HEK293T (cell line): ENCODE results near the gene AGPAT2.

ENCODE experiments used
- ARNT ChIP-seq: fragments of 450-650 bp; IDR thresholded peaks from 2 replicates; pipeline ENCODE4 v1.6.1; 2017; ENCODE audit warnings: mild to moderate bottlenecking
- BHLHE40 ChIP-seq: fragments of 450-650 bp; IDR thresholded peaks from 2 replicates; pipeline ENCODE4 v1.6.1; 2016; ENCODE audit warnings: mild to moderate bottlenecking, moderate library complexity, borderline replicate concordance
- CTBP1 ChIP-seq: fragments of 450-650 bp; IDR thresholded peaks from 2 replicates; pipeline ENCODE4 v1.6.1; 2016; ENCODE audit warnings: borderline replicate concordance
- FOXA1 ChIP-seq: fragments of 450-650 bp; IDR thresholded peaks from 2 replicates; pipeline ENCODE4 v1.6.1; 2016; ENCODE audit warnings: mild to moderate bottlenecking
- FOXK2 ChIP-seq: fragments of 450-650 bp; IDR thresholded peaks from 2 replicates; pipeline ENCODE4 v1.6.1; 2016; ENCODE audit warnings: mild to moderate bottlenecking
- SP1 ChIP-seq: fragments of 450-650 bp; IDR thresholded peaks from 2 replicates; pipeline ENCODE4 v1.6.1; 2017
- SUZ12 ChIP-seq: fragments of 450-650 bp; IDR thresholded peaks from 2 replicates; pipeline ENCODE4 v1.6.1; 2016; ENCODE audit warnings: mild to moderate bottlenecking
- TF ChIP-seq, protein P1 (sequence below): fragments of 450-650 bp; IDR thresholded peaks from 2 replicates; pipeline ENCODE4 v1.6.1; 2016

DNA sequence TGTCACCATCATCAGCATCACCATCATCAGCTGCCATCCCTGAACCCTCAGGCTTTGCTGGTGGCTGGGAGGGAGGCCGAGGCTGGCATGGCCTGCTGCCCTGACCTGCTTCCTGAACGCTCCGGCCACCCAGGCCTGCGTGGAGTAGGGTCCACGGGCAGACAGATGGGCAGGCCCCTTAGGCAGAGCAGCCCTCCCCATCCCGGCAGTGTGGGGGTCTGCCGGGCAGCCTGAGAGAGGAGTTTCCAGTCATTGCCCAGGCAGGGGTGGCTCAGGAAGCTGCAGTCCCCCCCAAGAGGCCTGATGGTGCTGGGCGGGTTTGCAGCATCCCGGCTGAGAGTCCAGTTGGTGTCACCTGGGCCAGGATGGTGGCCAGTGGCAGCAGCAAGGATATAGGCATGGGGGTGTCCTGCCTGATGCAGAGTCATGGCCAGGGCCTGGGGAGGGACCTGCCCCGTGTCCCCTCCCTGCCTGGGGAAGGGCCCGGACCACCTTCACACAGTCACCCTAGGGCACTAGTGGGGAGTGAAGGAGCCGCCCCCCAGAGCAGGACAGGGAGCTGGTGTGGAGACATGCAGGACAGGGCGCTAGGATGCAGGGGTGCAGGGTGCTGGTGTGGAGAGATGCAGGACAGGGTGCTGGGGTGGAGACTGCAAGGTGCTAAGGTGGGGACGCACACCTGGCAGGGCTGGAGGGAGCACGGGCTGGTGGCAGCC is 32.3 kb downstream of the AGPAT2 start:
- TF ChIP-seq, protein P1, sequence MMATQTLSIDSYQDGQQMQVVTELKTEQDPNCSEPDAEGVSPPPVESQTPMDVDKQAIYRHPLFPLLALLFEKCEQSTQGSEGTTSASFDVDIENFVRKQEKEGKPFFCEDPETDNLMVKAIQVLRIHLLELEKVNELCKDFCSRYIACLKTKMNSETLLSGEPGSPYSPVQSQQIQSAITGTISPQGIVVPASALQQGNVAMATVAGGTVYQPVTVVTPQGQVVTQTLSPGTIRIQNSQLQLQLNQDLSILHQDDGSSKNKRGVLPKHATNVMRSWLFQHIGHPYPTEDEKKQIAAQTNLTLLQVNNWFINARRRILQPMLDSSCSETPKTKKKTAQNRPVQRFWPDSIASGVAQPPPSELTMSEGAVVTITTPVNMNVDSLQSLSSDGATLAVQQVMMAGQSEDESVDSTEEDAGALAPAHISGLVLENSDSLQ: no peak
- TF ChIP-seq ARNT: no peak
- TF ChIP-seq BHLHE40: no peak
- no peak for TF ChIP-seq SUZ12
- TF ChIP-seq CTBP1: no peak
- no peak for TF ChIP-seq SP1
- no peak for TF ChIP-seq FOXA1
- no peak for TF ChIP-seq FOXK2
